Measurements from ENCODE around the gene MXD4. TPM values are rescaled to one million over a fixed set of nuclear protein-coding genes. Genes with fewer than 3 reads are reported as not detected.

Gene MXD4
- total RNA-seq, 1 donor from 2014 or later, result 74.9 TPM

GRCh38 chr4:2304321-2304876 is 42.5 kb upstream of the MXD4 start:
- Mint-ChIP-seq H3K36me3 (ENCODE audit: unreplicated experiment) (peaks cover 9% of the 10 kb centered on the region), H3K9me3 (ENCODE audit: unreplicated experiment) (peaks cover 14% of the 10 kb centered on the region), H3K27me3 (ENCODE audit: unreplicated experiment) (peaks cover 7% of the 10 kb centered on the region), H3K4me1 (ENCODE audit: unreplicated experiment) (no peaks in the 10 kb centered on the region), H3K4me3 (ENCODE audit: unreplicated experiment) (no peak overlapping the region), H3K27ac (ENCODE audit: unreplicated experiment) (no peak overlapping the region)
- no peak for DNase-seq (ENCODE audit: extremely low spot score, unreplicated experiment)
- no peak for TF ChIP-seq CTCF (IDR thresholded peaks at IDR 0.05)

- Mint-ChIP-seq H3K4me1 (ENCODE audit: unreplicated experiment) (no peaks in the 10 kb centered on the region), H3K4me3 (ENCODE audit: unreplicated experiment) (no peak overlapping the region), H3K9me3 (ENCODE audit: unreplicated experiment) (peaks cover 10% of the 10 kb centered on the region), H3K27ac (ENCODE audit: unreplicated experiment) (no peak overlapping the region), H3K36me3 (ENCODE audit: unreplicated experiment) (peaks cover 7% of the 10 kb centered on the region), H3K27me3 (ENCODE audit: unreplicated experiment) (peaks cover 7% of the 10 kb centered on the region)
- peak; percentile 83 for DNase-seq (ENCODE audit: extremely low spot score, unreplicated experiment)
- TF ChIP-seq CTCF (IDR thresholded peaks at IDR 0.05), result no peak
Observed at GRCh38 chr4:2303686-2304320, 41.9 kb upstream of the MXD4 start.

GRCh38 chr4:2303121-2303685 is 41.3 kb upstream of the MXD4 start:
- peaks cover 10% of the 10 kb centered on the region for H3K9me3 Mint-ChIP-seq (ENCODE audit: unreplicated experiment)
- peak; percentile 82 for DNase-seq (ENCODE audit: extremely low spot score, unreplicated experiment)
- peaks cover 7% of the 10 kb centered on the region for H3K36me3 Mint-ChIP-seq (ENCODE audit: unreplicated experiment)
- no peak for TF ChIP-seq CTCF (IDR thresholded peaks at IDR 0.05)
- no peaks in the 10 kb centered on the region for H3K4me1 Mint-ChIP-seq (ENCODE audit: unreplicated experiment)
- H3K27me3 Mint-ChIP-seq (ENCODE audit: unreplicated experiment), result peaks cover 12% of the 10 kb centered on the region
- no peak overlapping the region for H3K27ac Mint-ChIP-seq (ENCODE audit: unreplicated experiment)
- no peak overlapping the region for H3K4me3 Mint-ChIP-seq (ENCODE audit: unreplicated experiment)

- H3K9me3 Mint-ChIP-seq (ENCODE audit: unreplicated experiment), result peaks cover 10% of the 10 kb centered on the region
- H3K27me3 Mint-ChIP-seq (ENCODE audit: unreplicated experiment), result peaks cover 12% of the 10 kb centered on the region
- H3K4me3 Mint-ChIP-seq (ENCODE audit: unreplicated experiment), result no peak overlapping the region
- no peak for TF ChIP-seq CTCF (IDR thresholded peaks at IDR 0.05)
- H3K27ac Mint-ChIP-seq (ENCODE audit: unreplicated experiment), result no peak overlapping the region
- DNase-seq (ENCODE audit: extremely low spot score, unreplicated experiment), result no peak
- H3K36me3 Mint-ChIP-seq (ENCODE audit: unreplicated experiment), result peaks cover 7% of the 10 kb centered on the region
- H3K4me1 Mint-ChIP-seq (ENCODE audit: unreplicated experiment), result no peaks in the 10 kb centered on the region
Observed at GRCh38 chr4:2302387-2303119, 40.6 kb upstream of the MXD4 start.

GRCh38 chr4:2301806-2302205 is 39.9 kb upstream of the MXD4 start:
- Mint-ChIP-seq H3K9me3 (ENCODE audit: unreplicated experiment) (peaks cover 6% of the 10 kb centered on the region), H3K27me3 (ENCODE audit: unreplicated experiment) (peaks cover 12% of the 10 kb centered on the region), H3K4me1 (ENCODE audit: unreplicated experiment) (no peaks in the 10 kb centered on the region), H3K27ac (ENCODE audit: unreplicated experiment) (no peak overlapping the region), H3K4me3 (ENCODE audit: unreplicated experiment) (no peak overlapping the region), H3K36me3 (ENCODE audit: unreplicated experiment) (peaks cover 5% of the 10 kb centered on the region)
- TF ChIP-seq CTCF (IDR thresholded peaks at IDR 0.05), result no peak
- peak; percentile 75 for DNase-seq (ENCODE audit: extremely low spot score, unreplicated experiment)
